ENCODE results near the gene CDKAL1.

Gene CDKAL1

DNA sequence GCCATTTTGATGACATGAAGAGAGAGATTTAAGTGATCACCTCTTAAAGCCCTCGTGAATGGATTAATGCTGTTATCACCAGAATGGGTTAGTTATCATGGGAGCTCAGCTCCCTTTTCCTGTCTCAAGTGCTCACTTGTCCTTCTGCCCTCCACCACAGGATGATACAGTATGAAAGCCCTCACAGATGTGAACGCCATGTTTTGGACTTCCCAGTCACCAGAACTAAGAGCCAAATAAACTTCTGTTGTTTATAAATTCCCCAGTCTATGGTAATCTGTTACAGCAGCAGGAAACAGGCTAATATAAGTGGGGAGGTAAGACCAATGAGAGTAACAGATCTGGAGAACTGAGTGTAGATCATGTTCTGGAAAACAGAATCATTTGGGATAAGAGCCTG is 493.2 kb downstream of the CDKAL1 start:
- no peak for TF ChIP-seq REST (IDR thresholded peaks at IDR 0.05; ENCODE audit: low read depth)
- TF ChIP-seq RAD21 (IDR thresholded peaks at IDR 0.05; ENCODE audit: low read depth), result no peak
- no peak for TF ChIP-seq USF1 (IDR thresholded peaks at IDR 0.05)
- TF ChIP-seq EGR1 (IDR thresholded peaks at IDR 0.05), result no peak
- TF ChIP-seq EP300 (IDR thresholded peaks at IDR 0.05; ENCODE audit: borderline replicate concordance), result no peak
- no peak for TF ChIP-seq FOXM1 (IDR thresholded peaks at IDR 0.05; ENCODE audit: borderline replicate concordance, low read depth)
- no peak for TF ChIP-seq CREB1 (IDR thresholded peaks at IDR 0.05; ENCODE audit: low read depth)
- TF ChIP-seq YY1 (IDR thresholded peaks at IDR 0.05; ENCODE audit: low read depth), result no peak

GRCh38 chr6:21031182-21031581 is 496.9 kb downstream of the CDKAL1 start:
- TF ChIP-seq, protein P1, sequence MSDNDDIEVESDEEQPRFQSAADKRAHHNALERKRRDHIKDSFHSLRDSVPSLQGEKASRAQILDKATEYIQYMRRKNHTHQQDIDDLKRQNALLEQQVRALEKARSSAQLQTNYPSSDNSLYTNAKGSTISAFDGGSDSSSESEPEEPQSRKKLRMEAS (IDR thresholded peaks at IDR 0.05), result no peak
- TF ChIP-seq ZBTB7A (IDR thresholded peaks at IDR 0.05; ENCODE audit: low read depth) (no peak), TCF12 (IDR thresholded peaks at IDR 0.05; ENCODE audit: low read depth) (no peak), EP300 (IDR thresholded peaks at IDR 0.05; ENCODE audit: borderline replicate concordance) (no peak), RAD21 (IDR thresholded peaks at IDR 0.05; ENCODE audit: low read depth) (no peak), NFIC (IDR thresholded peaks at IDR 0.05) (no peak), REST (IDR thresholded peaks at IDR 0.05; ENCODE audit: low read depth) (no peak), YY1 (IDR thresholded peaks at IDR 0.05; ENCODE audit: low read depth) (no peak), EGR1 (IDR thresholded peaks at IDR 0.05) (no peak), FOXM1 (IDR thresholded peaks at IDR 0.05; ENCODE audit: borderline replicate concordance, low read depth) (no peak), CEBPB (IDR thresholded peaks at IDR 0.05) (no peak), TAF1 (IDR thresholded peaks at IDR 0.05; ENCODE audit: low read depth) (no peak), TEAD4 (IDR thresholded peaks at IDR 0.05) (no peak), CREB1 (IDR thresholded peaks at IDR 0.05; ENCODE audit: low read depth) (no peak), USF1 (IDR thresholded peaks at IDR 0.05) (no peak)

DNA sequence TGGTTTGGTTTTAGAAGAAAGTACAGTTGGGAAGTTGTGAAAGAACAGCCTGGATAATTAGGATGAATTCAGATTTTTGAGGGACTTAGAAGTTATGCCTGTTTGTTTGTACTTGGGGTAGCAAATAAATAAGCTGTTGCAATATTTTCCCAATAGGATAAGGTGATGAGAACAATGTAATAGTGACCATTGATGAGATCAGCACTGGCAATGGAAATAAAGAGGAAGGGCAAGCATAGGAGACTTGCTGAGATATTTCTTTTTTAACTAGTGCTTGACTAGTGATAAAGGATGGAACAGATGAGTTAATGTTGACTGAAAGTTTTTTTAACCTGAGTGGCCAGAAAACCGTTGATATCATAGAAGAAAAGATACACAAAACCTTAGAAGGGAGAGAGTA is 498.8 kb downstream of the CDKAL1 start:
- TF ChIP-seq, protein P1 (IDR thresholded peaks at IDR 0.05), result no peak
- TF ChIP-seq EP300 (IDR thresholded peaks at IDR 0.05; ENCODE audit: borderline replicate concordance) (no peak), ZBTB7A (IDR thresholded peaks at IDR 0.05; ENCODE audit: low read depth) (no peak), NFIC (IDR thresholded peaks at IDR 0.05) (no peak), RAD21 (IDR thresholded peaks at IDR 0.05; ENCODE audit: low read depth) (no peak), TEAD4 (IDR thresholded peaks at IDR 0.05) (no peak), CREB1 (IDR thresholded peaks at IDR 0.05; ENCODE audit: low read depth) (no peak), TCF12 (IDR thresholded peaks at IDR 0.05; ENCODE audit: low read depth) (no peak), USF1 (IDR thresholded peaks at IDR 0.05) (no peak), TAF1 (IDR thresholded peaks at IDR 0.05; ENCODE audit: low read depth) (no peak), REST (IDR thresholded peaks at IDR 0.05; ENCODE audit: low read depth) (no peak), CEBPB (IDR thresholded peaks at IDR 0.05) (no peak), FOXM1 (IDR thresholded peaks at IDR 0.05; ENCODE audit: borderline replicate concordance, low read depth) (no peak), EGR1 (IDR thresholded peaks at IDR 0.05) (no peak), YY1 (IDR thresholded peaks at IDR 0.05; ENCODE audit: low read depth) (no peak)

- TF ChIP-seq TAF1 (IDR thresholded peaks at IDR 0.05; ENCODE audit: low read depth) (no peak), TEAD4 (IDR thresholded peaks at IDR 0.05) (no peak), EGR1 (IDR thresholded peaks at IDR 0.05) (no peak), EP300 (IDR thresholded peaks at IDR 0.05; ENCODE audit: borderline replicate concordance) (no peak)
- TF ChIP-seq, protein P1 (IDR thresholded peaks at IDR 0.05), result no peak
Observed at GRCh38 chr6:21033575-21034026, 499.3 kb downstream of the CDKAL1 start.
